Epidermal melanocyte (primary cell): ENCODE results near the gene MORN4.
"Not testable (repeated sequence)": the region's sequence is repeated elsewhere in the genome, so short reads cannot be mapped to it uniquely, and the experiment has no call there.

ENCODE experiments used
- DNase-seq: peaks from one replicate; pipeline ENCODE4 v3.0.0; 2011; ENCODE audit warnings: low spot score; ENCODE audit not compliant: insufficient read length

Gene MORN4

GRCh38 chr10:97632949-97633884, at the start of gene MORN4:
Gene MORN4, minus strand, starts transcription at chr10:97633500. Its CDS starts 13,847 bp downstream, at chr10:97619653.
- DNase-seq: peak; percentile 86

- no peak for DNase-seq
Measured at GRCh38 chr10:97682042-97682441, 48.7 kb upstream of the MORN4 start.

GRCh38 chr10:97679594-97679993, 46.3 kb upstream of the MORN4 start:
- DNase-seq: no peak

- peak; percentile 64 for DNase-seq
Measured at GRCh38 chr10:97676770-97677581, 43.7 kb upstream of the MORN4 start.

GRCh38 chr10:97675222-97675621, 41.9 kb upstream of the MORN4 start:
- DNase-seq: no peak

GRCh38 chr10:97673736-97674525, 40.6 kb upstream of the MORN4 start:
- no peak for DNase-seq

GRCh38 chr10:97669571-97669970, 36.3 kb upstream of the MORN4 start:
- DNase-seq: no peak

- no peak for DNase-seq
Measured at GRCh38 chr10:97667463-97667862, 34.2 kb upstream of the MORN4 start.

- no peak for DNase-seq
Measured at GRCh38 chr10:97666992-97667391, 33.7 kb upstream of the MORN4 start.

- no peak for DNase-seq
Measured at GRCh38 chr10:97664282-97664850, 31.1 kb upstream of the MORN4 start.

GRCh38 chr10:97659589-97659988, 26.3 kb upstream of the MORN4 start:
- DNase-seq: no peak

GRCh38 chr10:97656777-97657176, 23.5 kb upstream of the MORN4 start:
- DNase-seq: no peak

- DNase-seq: no peak
Measured at GRCh38 chr10:97651773-97652172, 18.5 kb upstream of the MORN4 start.

GRCh38 chr10:97650726-97651125, 17.4 kb upstream of the MORN4 start:
- no peak for DNase-seq

- DNase-seq: not testable (repeated sequence)
Measured at GRCh38 chr10:97649405-97649750, 16.1 kb upstream of the MORN4 start.

GRCh38 chr10:97648562-97649404, 15.5 kb upstream of the MORN4 start:
- peak; percentile 41 for DNase-seq

GRCh38 chr10:97647556-97647955, 14.3 kb upstream of the MORN4 start:
- no peak for DNase-seq

GRCh38 chr10:97644936-97645335, 11.6 kb upstream of the MORN4 start:
- DNase-seq: no peak

- DNase-seq: no peak
Measured at GRCh38 chr10:97643441-97643985, 10.2 kb upstream of the MORN4 start.
